Gastrocnemius medialis (tissue), 4 donors: ENCODE measurements around the gene HLA-DPB1. TPM values are rescaled to one million over a fixed set of nuclear protein-coding genes. Genes with fewer than 3 reads are reported as not detected.

ENCODE experiments used
- ATAC-seq, 2 donors: fragments of 150-250 bp; one replicate each; pipeline ENCODE4 v1.9.1; 2016
- DNase-seq, 2 donors: peaks; one replicate each; pipeline ENCODE4 v3.0.0-alpha.2; 2019
- H3K27ac ChIP-seq, 4 donors: fragments of 200-600 bp; sonication (generic); 1 replicate in 1 of 4; 2 replicates in 3 of 4; pipeline ENCODE4 v1.5.1; 2016 to 2018; ENCODE audit warnings: mild to moderate bottlenecking in 2 of 4, moderate library complexity in 1 of 4
- H3K27me3 ChIP-seq, 3 donors: fragments of 200-600 bp; sonication (generic) in 2 of 3; 1 replicate in 1 of 3; 2 replicates in 2 of 3; pipeline versions ENCODE4 v1.5.1 to v1.6.0; 2016 to 2019; ENCODE audit warnings: mild to moderate bottlenecking in 1 of 3, moderate library complexity in 1 of 3
- H3K36me3 ChIP-seq, 2 donors: fragments of 200-600 bp; sonication (generic) in 1 of 2; one replicate each; pipeline ENCODE4 v1.5.1; 2017 to 2018
- H3K4me1 ChIP-seq, 2 donors: fragments of 200-600 bp; sonication (generic) in 1 of 2; one replicate each; pipeline ENCODE4 v1.5.1; 2016 to 2017; ENCODE audit warnings: mild to moderate bottlenecking in 2 of 2
- H3K4me3 ChIP-seq, 4 donors: fragments of 200-600 bp; sonication (generic) in 3 of 4; 1 replicate in 1 of 4; 2 replicates in 3 of 4; pipeline ENCODE4 v1.5.1; 2016 to 2019; ENCODE audit warnings: mild to moderate bottlenecking in 2 of 4
- H3K9me3 ChIP-seq, 3 donors: fragments of 200-600 bp; sonication (generic) in 2 of 3; 1 replicate in 1 of 3; 2 replicates in 2 of 3; pipeline ENCODE4 v1.5.1; 2016 to 2019
- CTCF ChIP-seq, 5 experiments: fragments of 450-650 bp in 3 of 5; fragments of 200-600 bp in 2 of 5; sonication (generic) in 2 of 5; IDR thresholded peaks in 4 of 5; conservative IDR thresholded peaks in 1 of 5; 1 replicate in 4 of 5; 2 replicates in 1 of 5; pipeline ENCODE4 v1.5.1; 2016 to 2019; ENCODE audit warnings: antibody characterized with exemption in 5 of 5, mild to moderate bottlenecking in 3 of 5, moderate library complexity in 3 of 5
- POLR2A ChIP-seq, 2 donors: fragments of 450-650 bp; IDR thresholded peaks; one replicate each; pipeline ENCODE4 v1.6.1; 2017; ENCODE audit warnings: antibody characterized with exemption in 2 of 2, mild to moderate bottlenecking in 2 of 2, moderate library complexity in 2 of 2
- in situ Hi-C, 4 donors: fragments of 200-750 bp; cut with MboI; loops; one replicate each; pipeline versions ENCODE4 v1.15.0 to v1.8.0; 2017; ENCODE audit warnings: low sequenced_read_pairs in 4 of 4
- intact Hi-C: fragments of 100-400 bp; cut with DNase I; formaldehyde crosslinking; loops from one replicate; pipeline ENCODE4 v1.15.1; 2023; ENCODE audit warnings: low total_unique reads
- total RNA-seq, 4 donors: library from RNA; depleted of rRNA; stranded (reverse); fragments of >200 nt; gene quantifications; one replicate each; pipeline versions ENCODE4 v1.1.0 to v1.2.3, GENCODE V29; 2016

The HLA-DPB1 gene
- total RNA-seq, 4 donors from 2014 or later, result 16.7 to 52.1 (median 23.5) TPM

GRCh38 chr6:33078919-33079521, 3.2 kb downstream of the HLA-DPB1 start:
- no peak for DNase-seq
- Histone ChIP-seq H3K27ac (no peak overlapping the region), H3K27me3 (peaks cover 2 to 14% (median 6%) of the 10 kb centered on the region in 3 donors), H3K4me3 (no peak overlapping the region), H3K36me3 (no peaks in the 10 kb centered on the region), H3K9me3 (no peaks in the 10 kb centered on the region), H3K4me1 (peaks cover 0 to 5% of the 10 kb centered on the region in 2 donors)
- no peak for ATAC-seq
- no peak for TF ChIP-seq POLR2A (IDR thresholded peaks at IDR 0.05)
- in situ Hi-C loops, result loop anchor here in 1 of 4 donors (5.0 kb wide), 1 partner anchor 62 kb away; no protein-coding TSS in a partner anchor
- intact Hi-C loops, result loop anchor here (5.0 kb wide), 1 partner anchor 62 kb away; no protein-coding TSS in a partner anchor

GRCh38 chr6:33079580-33079979, 3.8 kb downstream of the HLA-DPB1 start:
- in situ Hi-C loops (loop anchor here in 1 of 4 donors (5.0 kb wide), 1 partner anchor 62 kb away; no protein-coding TSS in a partner anchor), intact Hi-C loops (loop anchor here (5.0 kb wide), 1 partner anchor 62 kb away; no protein-coding TSS in a partner anchor)
- peaks cover 2 to 14% (median 6%) of the 10 kb centered on the region in 3 donors for H3K27me3 ChIP-seq
- DNase-seq, result no peak
- peaks cover 0 to 5% of the 10 kb centered on the region in 2 donors for H3K4me1 ChIP-seq
- TF ChIP-seq CTCF (IDR thresholded peaks at IDR 0.05 in 4 of 5, conservative IDR thresholded peaks at IDR 0.05 in 1 of 5) (no peak), POLR2A (IDR thresholded peaks at IDR 0.05) (no peak)
- peak overlapping the region in 2 of 4 donors; percentile 73 to 77 for H3K27ac ChIP-seq
- no peak overlapping the region for H3K4me3 ChIP-seq
- ATAC-seq, result no peak
- H3K36me3 ChIP-seq, result no peaks in the 10 kb centered on the region
- no peaks in the 10 kb centered on the region for H3K9me3 ChIP-seq

GRCh38 chr6:33080127-33081089, 4.6 kb downstream of the HLA-DPB1 start:
- peaks cover 2 to 14% (median 6%) of the 10 kb centered on the region in 3 donors for H3K27me3 ChIP-seq
- H3K36me3 ChIP-seq, result no peaks in the 10 kb centered on the region
- ATAC-seq (peak; percentile 40 to 49), DNase-seq (peak in 1 of 2 donors; percentile 34)
- H3K4me3 ChIP-seq, result peak overlapping the region; percentile 38 to 53 (median 48)
- intact Hi-C loops (no loop called here), in situ Hi-C loops (loop anchor here in 2 of 4 donors (5.0 to 10.0 kb wide), 2 partner anchors 63 to 66 kb away; no protein-coding TSS in a partner anchor)
- H3K9me3 ChIP-seq, result no peaks in the 10 kb centered on the region
- H3K27ac ChIP-seq, result peak overlapping the region; percentile 54 to 81 (median 75)
- TF ChIP-seq CTCF (IDR thresholded peaks at IDR 0.05 in 4 of 5, conservative IDR thresholded peaks at IDR 0.05 in 1 of 5) (no peak), POLR2A (IDR thresholded peaks at IDR 0.05) (peak; percentile 27 to 58)
- H3K4me1 ChIP-seq, result peaks cover 0 to 5% of the 10 kb centered on the region in 2 donors

- no peak for TF ChIP-seq CTCF (IDR thresholded peaks at IDR 0.05 in 4 of 5, conservative IDR thresholded peaks at IDR 0.05 in 1 of 5)
- no peak for TF ChIP-seq POLR2A (IDR thresholded peaks at IDR 0.05)
- H3K27ac ChIP-seq, result peak overlapping the region; percentile 54 to 81 (median 75)
- H3K4me3 ChIP-seq, result peak overlapping the region; percentile 38 to 53 (median 48)
- H3K9me3 ChIP-seq, result no peaks in the 10 kb centered on the region
- H3K4me1 ChIP-seq, result peaks cover 0 to 5% of the 10 kb centered on the region in 2 donors
- peaks cover 2 to 14% (median 6%) of the 10 kb centered on the region in 3 donors for H3K27me3 ChIP-seq
- ATAC-seq (no peak), DNase-seq (no peak)
- no peaks in the 10 kb centered on the region for H3K36me3 ChIP-seq
- intact Hi-C loops (no loop called here), in situ Hi-C loops (loop anchor here in 2 of 4 donors (5.0 to 10.0 kb wide), 2 partner anchors 64 to 66 kb away; no protein-coding TSS in a partner anchor)
Measured at GRCh38 chr6:33081098-33081824, 5.5 kb downstream of the HLA-DPB1 start.
